ENCODE data around the gene STK32C.

GRCh38 chr10:132322586-132323048 is 14.9 kb upstream of the STK32C start:
- TF ChIP-seq POLR2A (IDR thresholded peaks at IDR 0.05; ENCODE audit: low read depth, low read length) (no peak), POLR2AphosphoS5 (IDR thresholded peaks at IDR 0.05; ENCODE audit: low read depth, low read length) (no peak)
